ENCODE results near the gene TPRG1. TPM values are rescaled to one million over a fixed set of nuclear protein-coding genes. Genes with fewer than 3 reads are reported as not detected.

TPRG1 gene
- total and polyA plus RNA-seq, 2 of the 4 experiments (the other 2 are of a cell fraction), result 0.17 TPM; not detected in 1

DNA sequence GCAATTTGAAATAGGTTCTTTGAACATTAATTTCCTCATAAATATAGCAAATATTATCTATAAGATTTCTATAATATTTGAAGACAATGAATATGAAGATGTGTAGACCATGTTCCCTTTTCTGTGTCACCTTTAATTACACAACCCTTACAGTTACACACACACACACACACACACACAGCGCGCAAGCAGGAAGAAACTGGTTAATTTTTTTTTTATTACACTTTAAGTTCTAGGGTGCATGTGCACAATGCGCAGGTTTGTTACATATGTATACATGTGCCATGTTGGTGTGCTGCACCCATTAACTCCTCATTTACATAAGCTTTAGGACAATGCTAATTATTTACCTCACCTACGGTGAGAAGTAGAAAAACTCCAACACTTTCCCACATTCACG lies 122.9 kb downstream of the TPRG1 start:
- intact Hi-C loops (cut with micrococcal nuclease) (no loop called here), dilution Hi-C loops (cut with HindIII; ENCODE audit: low sequenced_read_pairs, unreplicated experiment) (no loop called here), in situ Hi-C loops (cut with MboI; ENCODE audit: low sequenced_read_pairs) (no loop called here)
- no TSS peak for BruUV-seq (replicated peaks)
- Histone ChIP-seq H4K8ac (ENCODE audit: low read depth in 2 of 2, low read length in 2 of 2) (no peak overlapping the region), H2AFZ (replicated peaks; ENCODE audit: low read length, poor library complexity) (no peak overlapping the region), H3K56ac (ENCODE audit: extremely low read depth, insufficient read depth, low read length) (no peak overlapping the region), H3K4me2 (ENCODE audit: low read depth, low read length) (no peak overlapping the region), H4K20me1 (ENCODE audit: insufficient read depth, low read length) (no peaks in the 10 kb centered on the region), H4K91ac (ENCODE audit: insufficient read depth, low read depth, low read length) (no peak overlapping the region), H2BK120ac (ENCODE audit: low read depth, low read length) (no peak overlapping the region), H3K4ac (ENCODE audit: low read depth, low read length) (no peak overlapping the region), H3K14ac (replicated peaks; ENCODE audit: low read depth, low read length) (no peak overlapping the region), H2BK20ac (ENCODE audit: low read depth, low read length) (no peak overlapping the region), H3K9me3 (ENCODE audit: control insufficient read depth, insufficient read depth, low read length) (no peaks in the 10 kb centered on the region), H3K18ac (ENCODE audit: low read depth, low read length) (no peak overlapping the region), H3K23ac (ENCODE audit: low read depth, low read length) (no peak overlapping the region), H3K9ac (ENCODE audit: low read depth, low read length) (no peak overlapping the region), H2AK9ac (replicated peaks; ENCODE audit: low read depth, low read length, poor library complexity) (no peak overlapping the region), H3K4me3 (ENCODE audit: insufficient read depth, low read depth, low read length) (no peak overlapping the region), H3K36me3 (ENCODE audit: control insufficient read depth, insufficient read depth, low read length) (no peaks in the 10 kb centered on the region), H2AK5ac (ENCODE audit: low read depth, low read length) (no peak overlapping the region), H3K27ac (ENCODE audit: insufficient read depth, low read length) (no peak overlapping the region), H3K4me1 (ENCODE audit: control insufficient read depth, insufficient read depth, low read length) (no peaks in the 10 kb centered on the region), H2BK15ac (ENCODE audit: low read depth, low read length) (no peak overlapping the region), H4K5ac (ENCODE audit: low read depth, low read length) (no peak overlapping the region), H3K27me3 (ENCODE audit: control insufficient read depth, insufficient read depth, low read length) (peaks cover 2% of the 10 kb centered on the region), H3K9me1 (ENCODE audit: insufficient read depth, low read length) (no peaks in the 10 kb centered on the region), H2BK5ac (ENCODE audit: low read depth, low read length, poor library complexity, severe bottlenecking) (no peak overlapping the region), H3K79me1 (ENCODE audit: low read depth in 1 of 2, low read length in 2 of 2) (no peaks in the 10 kb centered on the region)
- TF ChIP-seq CTCF (conservative IDR thresholded peaks at IDR 0.05; ENCODE audit: low read depth, low read length) (no peak), POLR2A (IDR thresholded peaks at IDR 0.05; ENCODE audit: low read depth, low read length) (no peak), FOS (IDR thresholded peaks at IDR 0.05; ENCODE audit: low read depth, low read length) (no peak), RFX5 (IDR thresholded peaks at IDR 0.05; ENCODE audit: low read depth, low read length) (no peak), BHLHE40 (IDR thresholded peaks at IDR 0.05; ENCODE audit: low read depth, low read length) (no peak), NFE2L2 (IDR thresholded peaks at IDR 0.05; ENCODE audit: low read depth, low read length) (no peak), MXI1 (IDR thresholded peaks at IDR 0.05; ENCODE audit: borderline replicate concordance, low read depth, low read length) (no peak), MAZ (IDR thresholded peaks at IDR 0.05; ENCODE audit: borderline replicate concordance, low read depth, low read length) (no peak), RCOR1 (IDR thresholded peaks at IDR 0.05; ENCODE audit: insufficient replicate concordance, low read length) (no peak), MAFK (IDR thresholded peaks at IDR 0.05; ENCODE audit: low read depth, low read length) (no peak), RAD21 (IDR thresholded peaks at IDR 0.05; ENCODE audit: low read length) (no peak), CEBPB (IDR thresholded peaks at IDR 0.05; ENCODE audit: low read depth, low read length) (no peak), CHD1 (IDR thresholded peaks at IDR 0.05; ENCODE audit: low read depth, low read length) (no peak), SMC3 (IDR thresholded peaks at IDR 0.05; ENCODE audit: low read depth, low read length) (no peak)
- TF ChIP-seq, protein P1, sequence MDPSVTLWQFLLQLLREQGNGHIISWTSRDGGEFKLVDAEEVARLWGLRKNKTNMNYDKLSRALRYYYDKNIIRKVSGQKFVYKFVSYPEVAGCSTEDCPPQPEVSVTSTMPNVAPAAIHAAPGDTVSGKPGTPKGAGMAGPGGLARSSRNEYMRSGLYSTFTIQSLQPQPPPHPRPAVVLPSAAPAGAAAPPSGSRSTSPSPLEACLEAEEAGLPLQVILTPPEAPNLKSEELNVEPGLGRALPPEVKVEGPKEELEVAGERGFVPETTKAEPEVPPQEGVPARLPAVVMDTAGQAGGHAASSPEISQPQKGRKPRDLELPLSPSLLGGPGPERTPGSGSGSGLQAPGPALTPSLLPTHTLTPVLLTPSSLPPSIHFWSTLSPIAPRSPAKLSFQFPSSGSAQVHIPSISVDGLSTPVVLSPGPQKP (IDR thresholded peaks at IDR 0.05; ENCODE audit: borderline replicate concordance, low read depth, low read length), result no peak
- TF ChIP-seq, protein P2, sequence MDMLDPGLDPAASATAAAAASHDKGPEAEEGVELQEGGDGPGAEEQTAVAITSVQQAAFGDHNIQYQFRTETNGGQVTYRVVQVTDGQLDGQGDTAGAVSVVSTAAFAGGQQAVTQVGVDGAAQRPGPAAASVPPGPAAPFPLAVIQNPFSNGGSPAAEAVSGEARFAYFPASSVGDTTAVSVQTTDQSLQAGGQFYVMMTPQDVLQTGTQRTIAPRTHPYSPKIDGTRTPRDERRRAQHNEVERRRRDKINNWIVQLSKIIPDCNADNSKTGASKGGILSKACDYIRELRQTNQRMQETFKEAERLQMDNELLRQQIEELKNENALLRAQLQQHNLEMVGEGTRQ (IDR thresholded peaks at IDR 0.05; ENCODE audit: low read depth, low read length), result no peak
- DNase-seq, result no peak
- ChIA-PET CTCF (no interaction called here), POLR2A (ENCODE audit: unreplicated experiment) (no interaction called here)
- no peak for ATAC-seq (ENCODE audit: low read depth)
- no CpG with 5 or more reads among the region's 5 CpGs for WGBS, 2 experiments (ENCODE audit: extremely low coverage in 2 of 2, insufficient read length in 1 of 2)
